ENCODE data around the gene ST6GALNAC3. TPM values are rescaled to one million over a fixed set of nuclear protein-coding genes. Genes with fewer than 3 reads are reported as not detected.

The ST6GALNAC3 gene
- polyA plus RNA-seq, 2 of the 4 experiments (the other 2 are of a cell fraction) = 1.1 to 1.2 TPM

- 31% methylated on average over 1 of the region's 1 CpG for WGBS (ENCODE audit: missing lambda C conversion rate)
- Histone ChIP-seq H3K4me2 (no peak overlapping the region), H3K4me1 (peaks cover 14% of the 10 kb centered on the region; the same call in 2 of the 3 replicates), H3K9me3 (no peaks in the 10 kb centered on the region), H3K4me3 (no peak overlapping the region), H3K27ac (no peak overlapping the region)
- CTCF ChIA-PET = no interaction called here
- FAIRE-seq (no peak), ATAC-seq (no peak), DNase-seq (ENCODE audit: low read depth in 1 of 2, low spot score in 1 of 2) (no peak)
- TF ChIP-seq SREBF2 (IDR thresholded peaks at IDR 0.05) (no peak), NPAS2 (CRISPR knock-in tag; IDR thresholded peaks at IDR 0.05; ENCODE audit: borderline replicate concordance) (no peak), KDM1A (IDR thresholded peaks at IDR 0.05; ENCODE audit: low read depth) (no peak), PBX3 (IDR thresholded peaks at IDR 0.05) (no peak), FOSL2 (IDR thresholded peaks at IDR 0.05) (no peak), FOSL2 (CRISPR knock-in tag; IDR thresholded peaks at IDR 0.05) (no peak), CBX8 (IDR thresholded peaks at IDR 0.05) (no peak), EHMT2 (IDR thresholded peaks at IDR 0.05; ENCODE audit: low read depth) (no peak)
- POLR2A ChIA-PET = no interaction called here
These were observed 516.9 kb downstream of the ST6GALNAC3 start for GRCh38 chr1:76591461-76591860.

- ATAC-seq = no peak
- H3K4me3 ChIP-seq = no peak overlapping the region
- 43% methylated on average over 2 of the region's 2 CpGs for WGBS (ENCODE audit: missing lambda C conversion rate)
- no peak overlapping the region for H3K4me2 ChIP-seq
- peaks cover 14% of the 10 kb centered on the region; the same call in 2 of the 3 replicates for H3K4me1 ChIP-seq
- TF ChIP-seq ZNF302 (CRISPR knock-in tag; IDR thresholded peaks at IDR 0.05) = no peak
- TF ChIP-seq MAFK (IDR thresholded peaks at IDR 0.05; ENCODE audit: partially characterized antibody) = peak; percentile 71
- TF ChIP-seq KDM1A (IDR thresholded peaks at IDR 0.05; ENCODE audit: low read depth) = no peak
- TF ChIP-seq ATOH8 (CRISPR knock-in tag; IDR thresholded peaks at IDR 0.05; ENCODE audit: low read depth) = no peak
- TF ChIP-seq RARB (CRISPR knock-in tag; IDR thresholded peaks at IDR 0.05) = no peak
- no peak for TF ChIP-seq MYC (IDR thresholded peaks at IDR 0.05; ENCODE audit: borderline replicate concordance, low read length)
- TF ChIP-seq E2F6 (IDR thresholded peaks at IDR 0.05; ENCODE audit: borderline replicate concordance, low read depth) = no peak
- H3K27ac ChIP-seq = no peak overlapping the region
- H3K9me3 ChIP-seq = no peaks in the 10 kb centered on the region
- no peak for DNase-seq (ENCODE audit: low read depth in 1 of 2, low spot score in 1 of 2)
- ChIA-PET POLR2A (no interaction called here), CTCF (no interaction called here)
- FAIRE-seq = no peak
These were observed 517.4 kb downstream of the ST6GALNAC3 start for GRCh38 chr1:76591963-76592362.

- FAIRE-seq (no peak), ATAC-seq (no peak), DNase-seq (ENCODE audit: low read depth in 1 of 2, low spot score in 1 of 2) (no peak)
- Histone ChIP-seq H3K9me3 (no peaks in the 10 kb centered on the region), H3K27ac (no peak overlapping the region), H3K4me1 (peaks cover 14% of the 10 kb centered on the region; the same call in 2 of the 3 replicates), H3K4me2 (no peak overlapping the region), H3K4me3 (no peak overlapping the region)
- TF ChIP-seq SMC3 (IDR thresholded peaks at IDR 0.05) (no peak), POLR2A (IDR thresholded peaks at IDR 0.05; ENCODE audit: low read length) (no peak), FOSL2 (IDR thresholded peaks at IDR 0.05) (no peak), FOSL2 (CRISPR knock-in tag; IDR thresholded peaks at IDR 0.05) (no peak), TFCP2L1 (CRISPR knock-in tag; IDR thresholded peaks at IDR 0.05) (no peak), ESRRA (IDR thresholded peaks at IDR 0.05; ENCODE audit: borderline replicate concordance, low read length) (no peak), RNF2 (IDR thresholded peaks at IDR 0.05; ENCODE audit: borderline replicate concordance, low read depth) (no peak), JUNB (IDR thresholded peaks at IDR 0.05) (no peak), KDM1A (IDR thresholded peaks at IDR 0.05; ENCODE audit: low read depth) (no peak), HOXB5 (CRISPR knock-in tag; IDR thresholded peaks at IDR 0.05) (no peak), KDM5A (IDR thresholded peaks at IDR 0.05) (no peak), CBX8 (IDR thresholded peaks at IDR 0.05) (no peak), NR3C1 (IDR thresholded peaks at IDR 0.05) (no peak), MYC (IDR thresholded peaks at IDR 0.05; ENCODE audit: borderline replicate concordance, low read length) (no peak), RARB (CRISPR knock-in tag; IDR thresholded peaks at IDR 0.05) (no peak), POLR2AphosphoS2 (conservative IDR thresholded peaks at IDR 0.05; ENCODE audit: low read length) (no peak), NPAS2 (CRISPR knock-in tag; IDR thresholded peaks at IDR 0.05; ENCODE audit: borderline replicate concordance) (no peak)
- POLR2A ChIA-PET = no interaction called here
- CTCF ChIA-PET = no interaction called here
These were observed 518.6 kb downstream of the ST6GALNAC3 start for GRCh38 chr1:76593141-76593540.

Measured in A549 (cell line).